C4-2B (cell line): ENCODE measurements around the gene CYS1.
"Not testable (repeated sequence)": the region's sequence is repeated elsewhere in the genome, so short reads cannot be mapped to it uniquely, and the experiment has no call there.

Experiments used
- H3K27ac ChIP-seq: fragments of 450-650 bp; 2 replicates; pipeline ENCODE4 v1.5.1; 2017
- ZFX ChIP-seq: fragments of 450-650 bp; IDR thresholded peaks from 2 replicates; pipeline ENCODE4 v1.6.1; 2017
- TF ChIP-seq, protein P1 (sequence below): fragments of 450-650 bp; conservative IDR thresholded peaks from 2 replicates; pipeline ENCODE4 v1.5.1; 2017; ENCODE audit warnings: mild to moderate bottlenecking

Gene CYS1

DNA sequence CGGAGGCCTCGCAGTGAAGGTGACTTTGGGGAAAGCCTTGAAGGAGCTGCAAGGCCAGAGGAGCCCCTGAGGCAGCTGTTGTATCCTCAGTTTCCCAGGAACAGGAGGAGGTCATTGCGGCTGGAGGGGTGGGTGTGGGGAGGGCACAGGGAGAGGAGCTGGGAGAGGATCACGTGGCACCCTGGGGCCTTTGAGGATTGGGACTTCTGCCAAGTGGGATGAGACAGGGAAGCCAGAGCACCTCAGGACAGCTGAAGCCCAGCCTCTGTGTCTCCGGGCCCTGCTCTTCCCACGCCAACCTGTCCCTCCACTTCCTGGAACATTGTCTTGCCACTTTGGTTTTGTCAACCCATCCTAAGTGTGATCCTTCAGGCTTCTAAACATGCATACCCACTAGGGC, 23.0 kb upstream of the CYS1 start:
- H3K27ac ChIP-seq = no peak overlapping the region
- TF ChIP-seq, protein P1, sequence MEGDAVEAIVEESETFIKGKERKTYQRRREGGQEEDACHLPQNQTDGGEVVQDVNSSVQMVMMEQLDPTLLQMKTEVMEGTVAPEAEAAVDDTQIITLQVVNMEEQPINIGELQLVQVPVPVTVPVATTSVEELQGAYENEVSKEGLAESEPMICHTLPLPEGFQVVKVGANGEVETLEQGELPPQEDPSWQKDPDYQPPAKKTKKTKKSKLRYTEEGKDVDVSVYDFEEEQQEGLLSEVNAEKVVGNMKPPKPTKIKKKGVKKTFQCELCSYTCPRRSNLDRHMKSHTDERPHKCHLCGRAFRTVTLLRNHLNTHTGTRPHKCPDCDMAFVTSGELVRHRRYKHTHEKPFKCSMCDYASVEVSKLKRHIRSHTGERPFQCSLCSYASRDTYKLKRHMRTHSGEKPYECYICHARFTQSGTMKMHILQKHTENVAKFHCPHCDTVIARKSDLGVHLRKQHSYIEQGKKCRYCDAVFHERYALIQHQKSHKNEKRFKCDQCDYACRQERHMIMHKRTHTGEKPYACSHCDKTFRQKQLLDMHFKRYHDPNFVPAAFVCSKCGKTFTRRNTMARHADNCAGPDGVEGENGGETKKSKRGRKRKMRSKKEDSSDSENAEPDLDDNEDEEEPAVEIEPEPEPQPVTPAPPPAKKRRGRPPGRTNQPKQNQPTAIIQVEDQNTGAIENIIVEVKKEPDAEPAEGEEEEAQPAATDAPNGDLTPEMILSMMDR = no peak
- no peak for TF ChIP-seq ZFX

GRCh38 chr2:10101491-10101890, 21.3 kb upstream of the CYS1 start:
- TF ChIP-seq ZFX = no peak
- TF ChIP-seq, protein P1 = no peak
- no peak overlapping the region for H3K27ac ChIP-seq

GRCh38 chr2:10097352-10098148, 17.3 kb upstream of the CYS1 start:
- no peak for TF ChIP-seq ZFX
- TF ChIP-seq, protein P1 = peak; percentile 96
- H3K27ac ChIP-seq = no peak overlapping the region

- H3K27ac ChIP-seq = no peak overlapping the region
- no peak for TF ChIP-seq ZFX
- TF ChIP-seq, protein P1 = no peak
Measured at GRCh38 chr2:10096641-10097040, 16.4 kb upstream of the CYS1 start.

GRCh38 chr2:10095175-10095574, 15.0 kb upstream of the CYS1 start:
- TF ChIP-seq, protein P1 = no peak
- no peak for TF ChIP-seq ZFX
- H3K27ac ChIP-seq = no peak overlapping the region

DNA sequence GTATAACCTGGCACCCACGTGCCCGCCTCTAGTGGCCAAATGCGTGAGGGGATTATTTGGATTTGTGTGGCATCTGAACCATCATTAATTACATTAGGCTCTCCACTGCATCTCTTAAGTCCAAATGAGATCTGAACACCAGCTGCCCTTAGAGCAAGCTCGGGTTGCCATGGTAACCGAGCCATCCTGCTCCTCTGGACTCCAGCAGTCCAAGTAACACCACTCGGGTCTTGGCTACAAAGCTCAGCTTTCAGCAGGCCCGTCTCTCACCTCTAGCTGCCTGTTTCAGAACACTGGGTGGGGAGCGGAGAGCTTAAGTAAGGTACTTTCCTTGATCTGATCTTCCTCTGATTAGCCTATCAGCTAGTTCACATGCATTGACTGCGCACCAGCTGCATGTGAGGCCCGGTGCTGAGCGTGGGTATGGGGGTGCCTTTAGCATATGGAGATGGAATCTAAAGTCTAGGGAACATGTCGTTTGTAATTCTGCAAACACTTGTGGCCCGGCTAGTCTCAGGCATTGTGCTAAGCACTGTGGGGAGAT, 14.1 kb upstream of the CYS1 start:
- TF ChIP-seq, protein P1 = no peak
- no peak for TF ChIP-seq ZFX
- no peak overlapping the region for H3K27ac ChIP-seq

DNA sequence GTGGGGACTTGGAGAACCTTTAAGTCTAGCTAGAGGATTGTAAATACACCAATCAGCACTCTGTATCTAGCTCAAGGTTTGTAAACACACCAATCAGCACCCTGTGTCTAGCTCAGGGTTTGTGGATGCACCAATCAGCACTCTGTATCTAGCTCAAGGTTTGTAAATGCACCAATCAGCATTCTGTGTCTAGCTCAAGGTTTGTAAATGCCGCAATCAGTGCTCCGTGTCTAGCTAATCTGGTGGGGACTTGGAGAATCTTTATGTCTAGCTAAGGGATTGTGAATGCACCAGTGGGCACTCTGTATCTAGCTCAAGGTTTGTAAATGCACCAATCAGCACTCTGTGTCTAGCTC, 11.7 kb upstream of the CYS1 start:
- not testable (repeated sequence) for H3K27ac ChIP-seq
